ENCODE results near the gene COA8.
A peak's percentile ranks its signal among the peaks of the same experiment; 100 is the strongest.

COA8 gene

DNA sequence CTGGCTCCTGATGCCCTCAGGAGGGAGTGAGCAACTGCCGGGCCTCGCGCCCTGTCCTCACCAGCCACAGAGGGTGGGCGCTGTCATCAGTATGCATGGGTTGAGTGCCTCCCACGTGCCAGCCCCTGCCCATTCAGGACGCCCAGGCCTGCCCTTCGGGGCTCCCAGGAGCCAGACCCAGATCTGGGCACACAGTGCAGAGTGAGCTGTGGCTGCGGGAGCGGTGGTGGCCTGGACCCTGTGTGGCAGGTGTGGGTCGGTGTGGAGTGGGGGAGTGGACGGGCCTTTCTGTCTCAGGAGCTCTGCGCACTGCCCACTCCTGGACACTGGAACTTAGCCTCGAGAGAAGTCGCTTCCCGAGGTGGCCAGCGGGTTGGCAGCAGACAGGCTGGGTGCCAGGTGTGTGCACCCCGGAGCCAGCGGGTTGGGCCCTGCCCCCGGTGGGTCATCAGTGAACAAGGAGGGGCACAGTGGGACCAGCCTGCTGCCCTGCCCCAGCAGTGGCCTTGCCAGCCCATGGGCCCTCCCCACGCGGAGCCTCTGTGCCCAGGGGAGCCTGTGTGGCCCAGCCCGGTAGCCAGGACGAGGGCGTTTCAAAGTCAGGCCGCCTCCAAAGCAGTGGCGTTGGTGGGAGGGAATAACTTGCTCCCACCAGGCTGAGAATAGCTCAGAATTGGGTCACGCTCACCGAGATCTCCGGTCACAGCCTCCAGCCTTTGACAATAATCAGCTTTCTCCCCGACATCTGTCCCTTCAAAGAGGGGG lies 24.3 kb upstream of the COA8 start:
- DNase-seq = no peak

DNA sequence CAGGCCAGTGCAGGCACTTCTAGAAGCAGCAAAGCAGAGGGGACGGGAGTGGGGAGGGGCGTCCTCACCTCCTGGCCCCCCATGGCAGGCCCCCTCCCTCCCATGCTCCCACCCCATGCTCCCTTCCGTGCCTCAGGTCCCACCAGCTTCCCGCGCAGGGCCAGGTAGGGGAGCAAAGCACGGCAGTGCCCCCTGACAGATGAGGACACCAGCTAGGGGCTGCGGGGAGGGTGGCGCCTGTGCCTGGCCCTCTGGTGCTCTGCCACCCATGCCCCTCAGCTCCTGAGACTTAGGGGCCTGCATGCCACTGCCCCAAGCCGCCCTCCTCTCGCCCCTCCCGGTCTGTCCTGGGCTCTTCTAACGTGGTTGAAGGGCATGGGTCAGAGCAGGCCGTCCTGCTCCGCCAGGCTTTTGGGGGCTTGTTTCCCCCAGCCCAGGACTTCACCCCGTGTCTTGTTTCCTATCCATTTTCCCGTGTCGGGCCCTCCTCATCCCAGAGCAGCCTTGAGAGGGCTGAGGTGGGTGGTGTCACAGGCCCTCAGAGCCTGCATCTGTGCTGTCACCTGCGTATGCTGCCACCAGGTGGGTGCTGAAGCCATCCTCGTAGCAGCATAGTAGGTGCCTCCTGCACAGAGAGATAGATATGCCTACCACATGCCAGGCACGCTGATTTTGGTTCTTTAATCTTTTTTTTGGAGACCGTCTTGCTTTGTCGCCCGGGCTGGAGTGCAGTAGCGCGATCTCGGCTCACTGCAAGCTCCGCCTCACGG lies 23.5 kb upstream of the COA8 start:
- no peak for DNase-seq

DNA sequence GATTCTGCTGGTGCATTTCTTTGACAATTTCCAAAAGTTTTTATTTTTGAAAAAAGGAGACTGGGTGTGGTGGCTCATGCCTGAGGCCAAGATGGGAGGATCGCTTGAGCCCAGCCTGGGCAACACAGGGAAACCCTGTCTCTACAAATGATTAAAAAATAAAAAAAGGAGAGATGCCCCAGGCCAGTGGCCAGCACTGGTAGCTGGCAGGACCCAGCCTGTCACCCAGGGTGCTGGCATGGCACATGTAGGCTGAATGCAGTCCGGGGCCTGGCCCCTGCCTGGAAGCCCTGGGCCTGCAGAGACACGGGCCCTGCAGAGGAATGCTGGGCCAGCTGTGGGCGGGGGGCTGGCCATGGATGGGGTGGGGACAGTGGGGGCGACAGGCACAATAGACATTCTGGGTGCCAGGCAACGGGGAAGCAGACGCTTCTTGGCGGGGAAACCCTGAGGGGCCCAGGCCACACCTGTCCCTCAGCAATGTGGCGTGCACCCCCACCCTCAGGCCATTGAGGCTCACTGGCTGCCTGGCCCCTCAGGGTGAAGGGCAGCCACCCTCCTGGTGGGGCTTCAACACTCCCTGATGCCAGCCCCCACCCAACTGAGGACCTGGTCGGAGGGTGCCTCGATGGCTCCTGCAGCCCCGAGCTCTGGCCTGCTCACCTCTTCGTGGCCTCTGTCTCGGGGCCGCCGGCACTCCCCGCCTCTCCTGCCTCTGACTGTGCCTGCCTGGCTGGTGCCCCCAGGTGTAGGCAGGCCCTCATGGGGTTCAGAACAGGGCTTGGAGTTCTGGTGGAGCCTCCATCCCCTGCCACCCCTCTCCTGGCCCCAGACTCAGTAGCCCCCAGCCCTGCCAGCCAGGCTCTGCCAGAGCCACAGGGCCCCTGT lies 21.7 kb upstream of the COA8 start:
- DNase-seq = no peak

DNA sequence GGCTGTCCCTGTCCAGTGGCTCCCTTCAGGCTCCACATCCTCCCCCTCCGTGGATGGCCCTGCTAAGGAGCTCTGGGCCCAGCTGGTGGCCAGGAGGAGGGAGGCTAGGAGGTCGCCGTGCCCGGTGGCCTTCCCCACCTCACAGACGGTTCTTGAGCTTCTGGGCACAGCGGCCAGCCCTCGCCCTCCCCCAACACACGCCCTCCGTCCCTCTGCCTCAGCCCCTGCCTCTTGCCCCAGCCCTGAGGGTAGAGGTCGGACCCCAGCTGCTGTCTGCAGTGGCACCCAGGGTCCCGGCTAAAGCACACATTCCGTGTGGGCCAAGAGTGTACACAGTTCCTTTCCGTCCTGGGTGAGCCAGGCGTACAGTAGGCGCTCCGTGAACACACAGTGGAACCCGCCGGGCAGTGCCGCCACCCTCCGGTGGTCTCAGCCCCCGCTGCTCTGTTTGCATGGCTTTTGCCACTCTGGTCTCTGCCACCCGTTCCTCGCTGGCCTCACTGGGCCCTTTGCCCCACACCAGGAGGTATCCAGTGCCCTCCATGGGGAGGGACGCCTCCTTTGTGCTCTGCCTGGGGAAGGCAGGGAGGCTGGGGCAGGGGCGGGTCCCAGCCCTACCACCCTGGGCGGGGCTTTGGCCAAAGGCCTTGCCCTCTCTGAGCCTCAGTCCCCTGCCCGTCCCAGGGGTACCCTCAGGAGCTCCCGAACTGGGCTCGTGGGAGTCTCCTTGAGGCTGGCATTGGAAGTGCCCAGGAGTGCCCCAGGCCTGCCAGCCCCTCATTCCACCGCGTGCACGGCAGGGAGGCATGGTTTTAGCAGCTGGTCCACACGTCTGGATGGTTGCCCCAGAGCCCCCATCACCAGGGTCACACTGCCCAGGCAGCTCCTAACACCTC lies 20.8 kb upstream of the COA8 start:
- no peak for DNase-seq

DNA sequence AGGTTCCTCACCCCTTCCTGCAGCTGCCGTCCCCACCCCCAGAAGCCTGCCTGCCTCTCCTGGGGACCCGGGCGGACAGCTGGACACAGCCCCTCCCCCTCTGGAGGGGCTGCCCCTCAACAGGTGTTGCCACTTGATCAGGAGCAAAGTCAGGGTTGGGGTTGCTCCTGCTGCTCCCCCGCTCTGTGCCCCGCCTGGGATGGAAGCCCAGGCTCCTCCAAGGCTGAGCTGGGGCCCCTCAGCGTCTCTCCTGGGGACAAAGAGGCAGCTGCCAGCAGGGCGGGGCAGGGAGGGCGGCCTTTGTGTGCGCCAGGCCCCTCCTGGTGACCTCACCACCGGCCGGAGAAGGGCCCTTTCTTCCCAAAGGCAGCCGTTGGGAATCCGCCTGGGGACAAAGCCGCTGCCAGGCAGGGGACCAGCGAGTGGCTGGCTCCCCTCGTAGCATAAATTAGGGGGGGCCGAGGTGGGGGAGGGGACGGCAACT lies 20.1 kb upstream of the COA8 start:
- no peak for DNase-seq

DNA sequence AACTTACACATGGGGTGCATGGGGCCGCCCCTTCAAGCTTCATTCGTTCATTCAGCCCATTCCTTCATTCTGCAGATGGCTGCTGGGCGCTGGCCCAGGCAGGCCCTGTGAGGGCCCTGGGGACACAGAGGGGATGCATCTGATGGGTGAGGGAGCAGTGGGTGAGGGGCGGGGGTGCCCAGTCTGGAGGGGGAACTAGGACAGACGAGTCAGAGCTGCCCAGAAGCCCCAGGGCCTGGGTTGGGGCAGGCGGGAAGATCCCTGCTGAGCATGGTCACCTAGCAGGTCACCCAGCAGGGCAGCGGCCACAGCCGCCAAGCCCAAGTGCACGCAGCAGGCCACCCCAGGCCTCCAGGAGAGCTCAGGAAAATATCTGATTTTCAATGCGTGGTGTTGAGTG lies 19.6 kb upstream of the COA8 start:
- DNase-seq = no peak

DNA sequence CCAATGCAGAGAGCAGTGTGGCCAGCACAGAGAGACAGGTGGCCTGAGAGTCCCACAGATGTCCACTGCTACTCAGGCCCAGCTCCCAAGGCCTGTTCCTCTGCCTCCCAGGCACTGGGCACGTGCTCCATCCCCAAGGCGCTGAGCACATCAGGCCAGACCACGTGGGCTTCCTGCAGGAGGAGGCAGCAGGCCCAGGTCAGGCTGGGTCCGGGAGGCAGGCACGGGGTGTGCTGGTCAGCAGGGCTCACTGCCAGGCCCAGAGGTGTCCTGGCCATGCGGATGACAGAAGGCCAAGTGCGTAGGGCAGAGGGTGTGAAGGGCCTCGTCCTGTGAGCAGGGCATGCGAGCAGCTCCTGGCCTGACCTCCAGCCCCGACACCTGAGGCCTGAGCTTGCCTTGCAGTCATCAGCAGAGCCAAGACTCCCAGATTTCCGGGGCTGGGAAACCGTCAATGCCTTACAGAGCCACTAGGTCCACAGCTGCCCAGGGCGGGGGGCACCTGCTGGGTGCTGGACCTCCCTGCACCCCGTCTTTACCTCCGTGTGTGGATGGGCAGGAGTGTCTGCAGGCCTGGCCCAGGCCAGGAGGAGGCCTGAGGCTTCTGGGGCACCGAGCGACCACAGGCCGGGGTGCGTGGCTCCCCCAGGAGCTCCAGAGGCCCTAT lies 18.9 kb upstream of the COA8 start:
- DNase-seq = no peak

DNA sequence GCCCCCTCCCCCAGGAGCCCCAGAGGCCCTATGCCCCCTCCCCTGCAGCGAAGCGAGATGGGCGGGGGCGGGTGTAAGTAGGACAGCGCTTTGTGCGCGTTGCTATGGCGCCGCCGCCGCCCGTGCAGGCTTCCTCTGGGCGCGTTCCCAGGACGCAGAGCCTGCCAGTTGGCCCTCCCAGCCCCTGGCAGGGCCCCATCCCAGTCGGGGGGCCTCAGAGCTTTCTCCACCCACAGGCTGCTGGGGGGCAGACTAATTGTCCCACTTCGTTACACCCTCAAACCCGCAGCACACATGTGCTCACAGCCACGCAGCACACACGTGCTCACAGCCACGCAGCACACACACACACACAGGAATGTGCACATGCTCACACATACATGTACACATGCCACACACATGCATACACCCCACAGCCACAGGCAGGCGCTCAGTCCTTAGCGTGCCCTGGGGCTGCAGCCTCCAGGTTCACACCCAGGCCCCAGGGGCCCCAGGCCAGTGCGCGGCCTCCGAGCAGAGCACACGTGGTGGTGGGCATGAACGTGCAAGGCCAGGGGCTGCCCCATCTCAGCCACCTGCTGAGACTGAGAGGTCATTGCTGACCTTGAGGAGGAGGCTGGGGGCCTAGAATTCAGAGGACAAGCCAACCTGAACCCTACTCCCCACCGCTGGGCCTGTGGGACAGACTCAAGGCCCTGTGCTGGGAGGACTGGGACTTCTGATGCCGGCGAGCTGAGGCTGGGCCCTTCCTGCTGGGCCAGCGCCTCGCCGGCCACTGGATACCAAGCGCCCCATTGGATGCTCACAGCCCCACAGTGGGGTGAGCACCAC lies 18.2 kb upstream of the COA8 start:
- DNase-seq = no peak

DNA sequence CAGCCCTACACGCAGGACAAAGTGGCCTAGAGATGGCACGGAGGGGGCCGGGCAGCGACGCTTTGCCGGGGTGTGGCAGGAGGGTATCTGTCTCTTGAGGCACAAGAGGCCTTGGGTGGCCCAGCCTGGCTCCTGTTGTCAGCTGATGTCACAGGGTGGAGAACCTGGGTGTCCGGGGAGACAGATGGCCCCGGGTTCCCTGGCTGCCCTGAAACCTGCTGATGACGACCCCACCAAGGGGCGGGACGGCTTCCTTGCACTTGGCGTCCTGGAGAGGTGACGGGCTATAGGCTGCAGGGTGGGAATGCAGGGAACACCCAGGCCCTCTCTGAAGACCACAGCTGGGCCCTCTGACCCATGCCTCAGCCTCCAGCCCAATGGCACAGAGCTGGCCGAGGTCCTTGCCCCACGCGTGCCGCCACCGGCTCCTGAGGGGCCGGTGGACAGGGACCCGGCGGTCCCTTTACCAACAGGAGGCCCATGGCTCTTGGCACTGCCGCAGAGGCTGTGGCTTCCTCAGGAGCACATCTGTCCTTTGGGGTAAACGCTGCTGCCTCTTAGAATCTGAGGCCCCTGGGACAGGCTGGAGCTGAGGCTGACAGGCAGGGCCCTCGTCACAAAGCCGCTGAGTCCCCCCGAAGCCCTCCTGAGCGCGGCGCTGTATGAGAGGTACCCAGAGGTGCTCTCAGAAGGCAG lies 17.4 kb upstream of the COA8 start:
- DNase-seq = no peak

DNA sequence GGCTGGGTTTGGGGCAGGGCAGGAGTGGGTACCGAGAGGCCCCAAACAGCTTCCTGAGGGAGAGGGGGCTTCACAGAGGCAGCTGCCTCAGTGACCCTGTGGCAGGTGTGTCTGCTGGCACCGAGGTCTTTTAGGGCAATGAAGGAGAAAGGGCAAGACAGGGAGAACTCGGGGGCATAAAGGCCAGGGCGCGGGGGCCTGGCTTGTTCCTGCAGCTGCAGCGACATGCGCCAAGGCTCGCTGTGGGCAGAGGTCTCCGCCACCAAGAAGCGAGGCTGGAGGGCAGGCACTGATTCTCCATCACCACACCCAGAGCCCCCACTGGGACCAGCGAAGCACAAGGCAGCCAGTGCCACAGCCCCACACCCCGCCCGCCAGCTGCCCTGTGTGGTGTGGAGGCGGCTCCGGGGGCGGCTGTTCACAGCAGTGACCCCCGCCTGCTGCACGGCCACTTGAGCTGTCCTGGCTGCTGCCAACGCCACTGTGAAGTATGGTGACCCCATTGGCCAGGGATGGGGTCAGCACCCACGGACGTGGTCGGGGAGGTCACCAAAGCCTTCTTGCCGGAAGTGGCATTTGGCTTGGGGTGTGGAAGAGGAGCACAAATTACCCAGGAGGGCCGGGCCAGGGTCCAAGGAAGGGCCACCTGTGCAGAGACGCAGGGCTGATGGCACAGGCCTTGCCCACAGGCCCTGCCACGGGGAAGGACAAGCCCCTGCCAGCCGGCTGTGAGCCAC lies 16.7 kb upstream of the COA8 start:
- DNase-seq = no peak

DNA sequence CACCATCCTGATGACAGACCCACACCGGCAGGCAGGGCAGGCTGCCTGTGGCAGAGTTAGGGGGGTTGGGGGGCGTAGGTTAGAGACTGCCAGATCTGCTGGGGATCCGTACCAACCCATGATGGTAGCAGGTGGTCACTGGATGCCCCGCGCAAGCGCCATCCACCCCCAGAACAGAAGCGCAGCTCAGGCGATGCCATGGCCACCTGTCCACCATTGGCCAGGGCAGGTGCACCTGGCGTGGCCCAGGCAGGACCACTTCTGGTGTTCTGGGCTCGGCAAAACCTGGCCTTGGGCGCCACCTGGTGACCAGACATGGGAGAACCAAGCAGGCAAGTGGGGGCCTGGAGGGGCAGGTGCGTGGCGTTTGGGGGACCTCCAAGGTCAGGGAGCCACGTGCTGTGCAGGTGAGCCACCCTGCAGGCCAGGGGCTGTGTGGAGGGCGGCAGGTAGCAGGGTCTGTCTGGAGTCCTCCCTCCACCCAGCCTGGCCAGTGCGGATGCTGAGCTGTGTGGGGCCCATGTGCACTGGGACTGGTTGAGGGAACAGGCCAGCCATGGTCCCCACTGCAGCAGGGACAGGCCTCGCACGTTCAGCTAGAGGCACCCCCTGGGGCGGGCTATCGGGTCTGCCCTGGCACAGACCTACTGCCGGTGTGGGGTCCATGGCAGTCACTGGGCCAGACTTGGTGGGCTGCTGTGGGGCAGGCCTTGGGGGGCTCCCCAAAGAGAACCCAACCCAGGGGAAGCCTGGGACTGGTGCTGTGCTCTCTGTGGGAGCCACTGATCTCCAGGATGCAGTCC lies 15.9 kb upstream of the COA8 start:
- DNase-seq = peak; percentile 92

DNA sequence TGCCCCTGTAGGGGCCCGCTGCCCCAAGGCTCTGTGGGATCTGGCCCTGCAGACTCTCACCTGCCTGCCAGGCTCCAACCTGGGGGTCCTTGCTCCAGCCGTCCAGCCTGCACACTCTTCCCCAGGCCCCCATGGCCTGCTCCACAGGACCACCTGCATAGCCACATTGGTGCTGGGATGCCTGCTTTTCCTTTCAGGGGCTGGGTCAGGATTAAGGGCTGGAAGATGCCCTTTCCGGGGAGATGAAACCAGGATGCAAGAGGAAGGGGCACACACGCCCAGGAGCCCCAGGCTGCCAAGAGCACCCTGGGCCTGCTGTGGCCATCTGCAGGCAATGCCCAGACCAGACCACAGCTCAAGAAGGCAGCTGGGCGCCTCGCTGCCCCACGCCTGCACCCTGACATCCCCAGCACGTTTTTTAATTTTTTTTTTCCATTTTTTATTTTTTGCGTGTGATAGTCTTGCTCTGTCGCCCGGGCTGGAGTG lies 15.3 kb upstream of the COA8 start:
- no peak for DNase-seq

DNA sequence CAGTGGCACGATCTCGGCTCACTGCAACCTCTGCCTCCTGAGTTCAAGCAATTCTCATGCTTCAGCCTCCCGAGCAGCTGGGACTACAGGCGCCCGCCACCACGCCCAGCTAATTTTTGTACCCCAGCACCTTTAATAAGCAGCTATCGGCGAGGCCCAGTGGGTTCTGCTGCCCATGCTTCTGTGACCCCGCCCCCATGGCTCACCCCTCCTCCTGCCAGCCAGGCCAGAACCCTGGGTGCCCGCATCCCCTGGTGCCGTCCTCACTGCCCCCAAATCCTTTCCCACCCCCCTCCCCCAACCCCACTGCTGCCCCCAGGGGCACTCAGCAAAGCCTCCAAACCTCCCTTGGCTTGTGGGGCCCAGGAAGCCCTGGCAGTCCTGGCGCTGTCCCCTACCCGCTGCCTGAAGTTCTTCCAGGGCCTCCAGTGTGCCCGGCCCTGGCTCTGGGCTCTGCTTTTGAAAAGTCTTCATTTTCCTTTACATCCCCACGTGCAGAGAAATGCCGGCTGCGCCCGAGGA lies 14.8 kb upstream of the COA8 start:
- DNase-seq = no peak

DNA sequence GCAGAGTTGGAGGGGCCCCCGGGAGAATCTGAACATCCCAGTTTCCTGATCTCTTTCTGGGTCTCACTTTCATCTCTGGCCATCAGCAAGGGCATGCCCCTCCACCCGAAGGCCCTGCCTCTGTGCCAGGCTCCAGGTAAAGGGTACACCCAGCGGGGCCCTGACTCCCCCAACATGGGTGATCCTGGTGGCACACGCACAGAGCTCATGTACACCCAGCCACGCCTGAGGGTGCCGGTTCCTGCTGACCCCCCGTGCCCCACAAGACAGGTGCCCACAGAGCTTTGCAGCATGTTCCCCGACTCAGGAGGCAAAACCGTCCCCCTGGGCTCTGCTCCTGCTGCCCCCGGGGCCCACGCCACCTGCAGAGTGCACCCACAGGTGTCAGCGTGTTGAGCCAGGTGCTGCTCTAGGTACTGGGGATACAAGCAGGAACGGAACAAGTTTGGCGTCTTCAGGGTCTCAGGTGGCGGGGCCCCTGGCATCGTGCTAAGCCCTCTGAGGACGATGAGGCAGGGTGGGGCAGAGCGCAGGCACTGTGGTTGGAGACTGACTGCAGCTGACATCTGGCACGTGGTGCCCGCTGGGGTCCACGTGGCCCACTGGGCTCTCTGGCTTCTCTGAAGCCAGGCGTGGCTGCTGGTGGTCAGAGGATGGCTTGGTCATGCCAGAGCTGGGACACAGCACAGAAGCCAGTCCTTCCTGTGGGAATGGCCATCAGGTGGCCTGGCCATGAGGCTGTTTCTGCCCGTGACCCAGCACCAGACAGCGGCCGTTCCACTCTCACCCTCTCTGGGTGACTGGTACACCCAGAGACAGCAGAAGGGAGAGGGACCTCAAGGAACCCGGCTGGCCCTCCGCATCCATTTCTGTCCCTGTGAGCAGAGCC lies 14.1 kb upstream of the COA8 start:
- DNase-seq = no peak

DNA sequence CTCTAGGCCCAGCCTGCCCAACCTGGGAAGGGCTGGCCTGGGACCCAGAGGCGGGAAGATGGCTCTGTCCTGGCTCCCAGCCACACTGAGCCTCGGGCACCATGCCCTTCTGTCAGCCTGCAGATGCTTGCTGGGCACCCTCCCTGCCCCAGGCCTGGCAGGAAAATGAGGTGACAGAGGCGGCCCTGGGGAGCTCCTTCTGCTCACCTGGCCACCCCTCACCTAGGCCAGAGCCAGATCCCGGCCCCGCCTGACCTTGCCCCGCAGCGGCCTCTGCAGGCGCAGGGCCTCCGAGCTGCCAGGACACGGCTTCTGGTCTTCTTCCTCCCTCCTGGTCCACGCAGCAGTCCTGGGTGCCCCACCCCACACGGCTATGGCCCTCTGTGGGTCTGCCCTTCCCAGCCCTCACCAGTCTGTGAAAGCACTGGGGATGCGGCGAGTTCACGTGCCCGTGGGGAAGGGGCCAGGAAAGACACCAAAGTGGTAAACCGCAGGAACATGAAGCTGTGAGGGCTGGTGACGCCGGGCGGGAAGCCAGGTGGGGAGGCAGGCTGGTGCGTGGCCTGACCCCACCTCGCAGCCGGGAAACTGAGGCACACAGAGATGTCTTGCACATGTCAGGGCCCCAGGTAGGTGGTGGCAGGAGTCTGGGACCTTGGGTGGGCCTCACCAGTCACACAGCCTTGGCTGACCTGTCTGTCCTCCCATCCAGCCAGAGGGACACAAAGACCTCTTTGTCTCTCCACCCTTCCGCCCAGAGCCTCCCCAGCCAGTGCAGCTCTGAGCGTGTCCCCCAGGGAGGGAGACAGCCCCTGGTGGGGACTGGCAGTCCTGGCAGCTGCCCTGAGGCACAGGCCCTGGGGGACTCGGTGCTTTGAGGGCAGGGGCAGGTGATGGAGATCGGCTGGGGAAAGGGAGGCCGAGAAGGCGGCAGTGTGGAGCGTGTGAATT lies 13.1 kb upstream of the COA8 start:
- DNase-seq = no peak
